ENCODE results near the gene FOXK1.

- TF ChIP-seq, protein P1, sequence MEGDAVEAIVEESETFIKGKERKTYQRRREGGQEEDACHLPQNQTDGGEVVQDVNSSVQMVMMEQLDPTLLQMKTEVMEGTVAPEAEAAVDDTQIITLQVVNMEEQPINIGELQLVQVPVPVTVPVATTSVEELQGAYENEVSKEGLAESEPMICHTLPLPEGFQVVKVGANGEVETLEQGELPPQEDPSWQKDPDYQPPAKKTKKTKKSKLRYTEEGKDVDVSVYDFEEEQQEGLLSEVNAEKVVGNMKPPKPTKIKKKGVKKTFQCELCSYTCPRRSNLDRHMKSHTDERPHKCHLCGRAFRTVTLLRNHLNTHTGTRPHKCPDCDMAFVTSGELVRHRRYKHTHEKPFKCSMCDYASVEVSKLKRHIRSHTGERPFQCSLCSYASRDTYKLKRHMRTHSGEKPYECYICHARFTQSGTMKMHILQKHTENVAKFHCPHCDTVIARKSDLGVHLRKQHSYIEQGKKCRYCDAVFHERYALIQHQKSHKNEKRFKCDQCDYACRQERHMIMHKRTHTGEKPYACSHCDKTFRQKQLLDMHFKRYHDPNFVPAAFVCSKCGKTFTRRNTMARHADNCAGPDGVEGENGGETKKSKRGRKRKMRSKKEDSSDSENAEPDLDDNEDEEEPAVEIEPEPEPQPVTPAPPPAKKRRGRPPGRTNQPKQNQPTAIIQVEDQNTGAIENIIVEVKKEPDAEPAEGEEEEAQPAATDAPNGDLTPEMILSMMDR (IDR thresholded peaks at IDR 0.05) = no peak
- TF ChIP-seq POLR2AphosphoS5 (IDR thresholded peaks at IDR 0.05) (no peak), POLR2A (IDR thresholded peaks at IDR 0.05) (no peak)
Measured at GRCh38 chr7:4694305-4694704, 12.2 kb downstream of the FOXK1 start.
